ENCODE results near the gene AGAP3.

Gene AGAP3

DNA sequence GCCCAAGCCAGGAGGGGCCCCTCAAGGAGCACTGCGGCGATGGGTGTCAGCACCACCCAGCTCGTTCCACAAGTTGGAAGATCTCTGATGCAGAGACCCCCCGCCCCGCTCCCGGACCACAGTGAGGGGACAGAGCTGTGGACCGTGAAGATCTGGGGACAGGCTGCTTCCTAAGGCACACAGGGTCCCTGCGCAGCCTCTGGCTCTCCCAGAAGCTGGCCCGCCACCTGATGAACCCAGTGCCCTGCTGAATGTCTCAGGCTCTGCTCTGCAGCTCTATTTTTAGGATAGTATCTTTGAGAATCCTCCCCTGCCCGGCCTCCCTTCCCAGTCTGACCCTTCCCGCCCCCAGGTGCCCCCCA, 51.5 kb downstream of the AGAP3 start:
- no peak for FAIRE-seq

DNA sequence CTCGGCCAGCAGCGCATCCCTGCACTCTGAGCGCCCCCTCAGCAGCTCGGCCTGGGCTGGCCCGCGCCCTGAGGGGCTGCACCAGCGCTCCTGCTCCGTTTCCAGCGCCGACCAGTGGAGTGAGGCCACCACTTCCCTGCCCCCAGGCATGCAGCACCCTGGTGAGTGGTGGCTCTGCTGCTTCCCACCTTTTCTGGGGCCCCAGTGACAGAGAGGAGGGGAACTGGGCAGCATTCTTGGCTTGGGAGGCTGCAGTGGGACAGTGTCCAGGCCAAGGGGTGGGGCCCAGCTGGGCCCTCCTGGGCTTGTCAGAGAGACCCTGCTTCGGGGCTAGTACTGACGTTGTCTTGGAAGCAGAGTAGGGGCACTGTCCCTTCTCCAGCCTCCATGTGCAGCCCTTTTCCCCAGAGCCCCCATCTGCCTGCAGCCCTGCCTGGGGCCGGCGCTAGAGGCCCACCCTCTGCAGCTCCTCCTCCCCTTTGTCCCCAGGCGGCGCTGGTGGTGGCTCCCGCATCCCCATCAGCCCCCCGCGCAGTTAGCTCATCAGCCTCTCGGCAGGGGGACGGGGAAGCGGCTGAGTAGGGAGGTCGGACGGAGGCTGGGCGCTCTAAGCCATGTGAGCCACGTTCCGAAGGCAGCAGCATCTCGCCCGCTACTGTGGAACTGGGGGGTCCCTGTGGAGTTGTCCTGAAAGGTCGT, 52.0 kb downstream of the AGAP3 start:
- no peak for FAIRE-seq

DNA sequence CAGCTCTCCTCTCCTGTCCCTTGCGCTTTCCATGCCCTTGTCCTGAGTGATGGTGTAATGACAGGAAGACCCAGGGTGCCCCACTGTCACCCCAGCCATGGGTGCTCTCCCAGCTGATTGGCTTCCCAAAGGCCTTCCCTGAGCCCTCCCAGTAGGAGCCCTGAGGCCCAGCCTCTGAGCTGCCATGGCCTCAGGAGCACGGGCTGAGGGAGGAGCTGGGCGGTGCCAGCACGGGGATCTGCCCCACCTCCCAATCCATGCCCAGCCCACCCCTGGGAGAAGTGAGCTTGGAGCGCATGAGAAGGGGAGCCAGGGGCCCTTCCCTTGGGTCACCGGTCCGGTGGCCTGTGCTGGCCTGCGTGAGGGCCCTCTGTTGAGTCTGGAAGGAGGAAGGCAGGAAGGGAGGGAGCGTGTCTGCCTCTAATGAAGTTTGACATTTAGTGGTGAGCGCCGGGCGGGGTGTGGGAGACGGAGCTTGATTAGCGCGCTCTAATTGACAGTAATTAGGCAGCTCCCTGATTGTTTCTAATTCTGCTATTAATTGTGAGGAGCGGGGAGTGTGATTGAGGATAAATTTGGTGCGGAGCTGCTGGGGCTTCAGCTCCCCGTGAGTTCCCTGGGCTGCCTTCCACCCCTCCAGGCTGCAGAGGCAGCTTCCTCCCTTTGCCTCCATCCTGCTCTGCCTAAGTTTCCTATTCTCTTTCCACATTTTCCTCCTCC, 53.0 kb downstream of the AGAP3 start:
- FAIRE-seq, result no peak

DNA sequence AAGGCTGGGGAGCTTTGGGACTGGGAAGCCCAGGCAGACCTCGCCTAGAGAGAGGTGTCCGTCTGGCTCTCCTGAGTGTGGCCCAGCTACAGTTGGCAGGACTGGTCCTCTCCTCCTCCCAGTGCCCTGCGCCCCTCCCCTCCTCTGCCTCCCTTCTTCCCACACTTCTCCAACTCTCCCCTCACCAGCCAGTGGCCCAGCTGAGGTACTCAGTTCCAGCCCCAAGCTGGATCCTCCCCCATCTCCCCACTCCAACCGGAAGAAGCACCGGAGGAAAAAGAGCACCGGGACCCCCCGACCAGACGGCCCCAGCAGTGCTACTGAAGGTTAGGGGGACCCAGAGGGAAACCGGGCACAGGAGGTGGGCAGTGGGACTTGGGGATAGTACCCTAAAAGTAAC, 53.5 kb downstream of the AGAP3 start:
- no peak for FAIRE-seq

DNA sequence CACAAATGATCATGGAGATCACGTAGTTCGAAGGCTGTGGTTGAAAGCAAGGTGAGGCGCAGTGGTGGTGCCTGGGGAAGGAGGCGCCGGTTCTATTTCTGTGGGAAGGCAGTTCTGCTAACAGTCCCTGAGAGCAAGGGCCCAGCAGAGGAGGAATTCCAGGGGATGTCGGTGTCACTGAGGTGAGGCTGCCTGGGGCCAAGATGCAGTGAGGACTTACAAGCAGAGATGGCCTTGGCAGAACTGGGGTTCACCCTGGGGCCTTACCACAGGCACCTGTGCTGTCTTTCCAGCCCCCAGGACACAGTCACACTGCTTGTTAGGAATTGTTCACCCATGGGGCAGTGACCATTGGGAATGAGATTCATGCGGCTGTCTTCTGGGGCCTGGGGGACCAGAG, 54.6 kb downstream of the AGAP3 start:
- no peak for FAIRE-seq

DNA sequence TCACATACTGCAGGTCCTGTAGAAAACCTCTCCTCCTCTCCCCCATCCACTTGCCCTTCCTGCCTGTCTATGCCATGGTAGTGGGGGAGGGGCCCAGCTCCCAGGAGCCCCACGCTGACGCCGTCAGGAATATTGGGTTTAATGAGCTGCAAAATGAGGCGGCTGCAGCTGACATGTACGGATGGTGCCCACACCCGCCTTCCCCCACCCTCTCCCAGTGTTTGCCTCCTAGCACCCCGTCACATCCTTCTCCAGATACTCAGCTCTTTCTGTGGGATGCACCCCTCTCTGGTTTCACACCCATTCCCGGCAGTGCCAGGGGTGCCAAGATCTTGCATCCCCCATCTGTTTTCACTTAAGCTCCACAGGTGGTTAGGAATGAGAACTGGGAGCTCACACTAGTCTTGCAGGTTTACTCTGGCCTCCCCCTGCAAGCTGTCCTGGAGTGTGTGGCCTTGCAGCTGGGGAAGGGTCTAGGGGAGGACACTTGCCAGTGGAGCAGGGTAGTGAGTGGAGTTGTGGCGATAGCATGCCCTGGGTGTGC, 55.1 kb downstream of the AGAP3 start:
- no peak for FAIRE-seq

DNA sequence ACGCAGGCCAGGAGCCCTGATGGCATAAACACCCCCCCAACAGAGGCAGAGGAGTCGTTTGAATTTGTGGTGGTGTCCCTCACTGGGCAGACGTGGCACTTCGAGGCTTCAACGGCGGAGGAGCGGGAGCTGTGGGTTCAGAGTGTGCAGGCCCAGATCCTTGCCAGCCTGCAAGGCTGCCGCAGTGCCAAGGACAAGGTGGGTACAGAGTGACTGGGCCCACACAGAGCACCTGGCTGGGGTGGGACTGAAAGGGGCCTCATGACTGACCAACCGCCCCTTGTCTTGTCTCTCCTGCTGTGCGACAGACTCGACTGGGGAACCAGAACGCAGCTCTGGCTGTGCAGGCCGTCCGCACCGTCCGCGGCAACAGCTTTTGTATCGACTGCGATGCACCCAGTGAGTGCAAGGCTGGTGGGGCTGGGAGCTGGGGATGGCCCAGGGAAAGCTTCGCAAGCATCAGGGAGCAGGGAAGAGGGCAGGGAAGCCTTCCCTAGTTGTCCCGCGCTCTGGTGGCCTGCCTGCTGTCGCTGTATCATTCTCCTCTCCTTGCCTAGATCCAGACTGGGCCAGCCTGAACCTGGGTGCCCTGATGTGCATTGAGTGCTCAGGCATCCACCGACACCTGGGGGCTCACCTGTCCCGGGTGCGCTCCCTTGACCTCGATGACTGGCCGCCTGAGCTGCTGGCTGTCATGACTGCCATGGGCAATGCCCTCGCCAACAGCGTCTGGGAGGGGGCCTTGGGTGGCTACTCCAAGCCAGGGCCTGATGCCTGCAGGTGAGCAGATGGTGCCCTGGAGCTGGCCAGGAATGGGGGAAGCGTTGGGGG, 55.8 kb downstream of the AGAP3 start:
- no peak for FAIRE-seq

DNA sequence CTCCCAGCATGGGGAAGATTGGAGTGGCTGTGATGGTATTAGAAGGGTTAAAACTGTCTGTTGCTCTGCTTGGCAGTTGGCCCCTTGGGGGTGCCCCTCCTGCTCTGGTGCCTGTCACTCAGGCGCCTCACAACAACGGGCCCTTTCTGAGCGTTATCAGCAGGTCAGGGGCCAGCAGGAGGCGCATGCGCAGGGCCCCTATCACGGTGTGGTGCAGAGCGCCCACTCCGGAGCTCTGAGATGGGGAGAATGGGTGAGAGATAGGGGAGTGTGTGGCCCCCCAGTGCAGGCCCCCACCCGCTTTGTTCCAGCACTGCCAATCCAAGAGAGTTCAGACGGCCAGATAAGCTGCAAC, 56.4 kb downstream of the AGAP3 start:
- no peak for FAIRE-seq

DNA sequence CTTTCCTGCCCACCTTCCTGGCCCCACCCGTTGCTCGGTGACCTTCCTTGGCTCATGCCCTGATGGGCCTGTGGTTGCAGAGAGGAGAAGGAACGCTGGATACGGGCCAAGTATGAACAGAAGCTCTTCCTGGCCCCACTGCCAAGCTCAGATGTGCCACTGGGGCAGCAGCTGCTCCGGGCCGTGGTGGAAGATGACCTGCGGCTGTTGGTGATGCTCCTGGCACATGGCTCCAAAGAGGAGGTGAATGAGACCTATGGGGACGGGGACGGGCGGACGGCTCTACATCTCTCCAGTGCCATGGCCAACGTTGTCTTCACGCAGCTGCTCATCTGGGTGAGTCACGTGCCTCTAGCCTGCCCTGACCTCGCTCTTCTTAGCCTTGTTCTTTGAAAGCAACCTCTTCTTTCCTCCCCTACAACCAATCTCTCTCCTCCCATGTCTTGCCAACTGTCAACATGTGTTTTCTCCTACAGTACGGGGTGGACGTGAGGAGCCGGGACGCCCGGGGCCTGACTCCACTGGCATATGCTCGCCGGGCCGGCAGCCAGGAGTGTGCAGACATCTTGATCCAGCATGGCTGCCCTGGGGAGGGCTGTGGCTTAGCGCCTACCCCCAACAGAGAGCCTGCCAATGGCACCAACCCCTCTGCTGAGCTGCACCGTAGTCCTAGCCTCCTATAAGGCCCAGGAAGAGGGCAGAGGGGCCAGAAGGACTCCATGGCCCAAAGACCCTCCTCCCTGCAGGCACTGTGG, 57.2 kb downstream of the AGAP3 start:
- no peak for FAIRE-seq

DNA sequence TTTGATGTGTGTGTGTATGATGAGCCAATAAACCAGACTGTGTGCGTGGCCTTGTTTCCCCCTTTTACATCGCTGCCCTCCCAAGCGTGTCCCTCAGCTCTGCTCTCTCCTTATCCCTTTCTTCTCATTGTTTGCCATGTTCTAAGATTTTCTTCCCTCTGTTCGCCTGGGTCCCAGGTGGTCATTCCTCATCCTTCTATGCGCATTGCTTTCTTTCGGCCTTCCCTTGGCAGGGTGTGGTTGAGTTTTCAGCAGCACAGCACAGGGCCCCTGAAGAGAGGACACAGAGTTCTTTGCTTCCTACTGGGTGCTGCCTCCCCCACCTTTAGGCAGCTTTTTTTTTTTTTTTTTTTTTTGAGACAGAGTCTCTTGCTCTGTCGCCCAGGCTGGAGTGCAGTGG, 58.1 kb downstream of the AGAP3 start:
- FAIRE-seq, result no peak

DNA sequence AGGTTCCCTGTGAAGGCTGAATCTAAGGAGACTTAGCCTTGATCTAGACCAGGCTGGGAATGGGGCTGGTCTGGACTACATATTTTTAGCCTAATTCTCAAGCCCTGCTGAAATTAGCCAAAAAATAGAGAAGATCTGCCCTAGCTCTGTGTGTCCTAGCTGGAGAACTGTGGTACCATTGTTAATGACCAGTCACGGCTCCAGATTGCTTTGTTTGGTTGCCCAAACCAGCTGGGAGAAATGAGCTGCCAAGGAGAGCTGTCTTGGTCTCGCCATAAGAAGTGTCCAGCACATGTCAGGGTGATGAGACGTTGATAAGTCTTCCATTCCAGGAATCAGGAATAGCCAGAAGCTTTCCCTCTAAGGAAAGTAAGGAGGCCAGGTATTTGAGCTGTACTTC, 60.5 kb downstream of the AGAP3 start:
- no peak for FAIRE-seq

DNA sequence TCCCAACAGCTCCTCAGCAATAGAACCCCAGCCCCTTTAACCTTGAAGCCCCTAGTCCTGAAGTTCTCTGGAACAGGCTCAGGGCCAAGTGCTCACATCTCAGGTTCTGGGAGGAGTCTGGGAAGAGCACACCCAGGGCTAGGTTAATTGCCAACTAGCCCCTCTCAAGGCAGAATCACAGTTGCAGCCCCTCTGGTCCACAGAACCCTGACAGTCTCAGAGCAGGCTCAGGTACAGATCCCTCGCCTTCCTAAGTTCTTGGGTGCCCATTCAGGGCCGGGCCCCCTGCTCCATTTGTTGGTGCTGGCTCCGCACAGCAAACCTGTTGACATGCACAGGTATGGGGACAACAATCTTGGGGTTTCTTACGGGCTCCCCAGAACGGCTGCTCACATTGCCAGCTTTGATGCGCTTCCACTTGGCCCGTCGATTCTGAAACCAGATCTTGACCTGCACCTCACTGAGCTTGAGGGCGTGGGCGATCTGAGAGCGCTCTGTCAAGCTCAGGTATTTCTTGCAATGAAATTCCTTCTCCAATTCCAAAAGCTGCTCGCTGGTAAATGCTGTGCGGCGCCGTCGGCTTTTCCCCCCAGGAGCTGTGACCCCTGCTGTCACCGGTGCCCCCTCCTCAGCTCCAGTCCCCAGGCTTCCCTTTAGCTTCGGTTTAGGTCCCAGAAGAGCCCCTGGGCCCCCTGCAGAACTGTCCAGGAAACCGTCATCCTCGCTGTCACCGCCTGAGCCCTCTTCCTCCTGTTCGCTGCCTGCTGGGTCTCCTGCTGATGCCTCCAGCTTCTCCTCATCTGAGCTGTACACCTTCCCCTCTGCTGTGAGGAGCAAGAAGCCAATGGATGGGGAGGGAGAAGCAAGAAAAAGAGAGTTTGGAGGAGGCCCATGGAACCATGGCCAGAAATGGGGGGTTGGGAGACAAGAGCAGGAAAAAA, 62.3 kb downstream of the AGAP3 start:
- FAIRE-seq, result no peak

DNA sequence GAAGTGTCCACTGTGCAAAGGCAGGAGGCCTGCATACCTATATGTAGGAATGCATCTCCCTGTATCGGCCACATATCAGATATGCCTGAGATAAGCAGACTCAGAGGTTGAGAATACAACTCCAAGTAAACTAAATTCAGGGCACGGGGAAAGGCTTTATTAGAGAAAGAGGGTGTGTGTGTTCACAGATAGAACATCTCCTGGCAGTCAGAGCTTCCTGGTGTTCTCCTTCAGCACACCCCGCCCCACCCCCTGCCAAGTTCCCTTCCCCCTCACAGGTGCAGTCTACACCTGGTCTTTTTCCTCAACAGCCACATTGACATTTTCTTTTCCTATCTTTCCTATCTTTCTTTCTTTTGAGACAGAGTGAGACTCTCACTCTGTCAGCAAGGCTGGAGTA, 64.1 kb downstream of the AGAP3 start:
- FAIRE-seq, result no peak

DNA sequence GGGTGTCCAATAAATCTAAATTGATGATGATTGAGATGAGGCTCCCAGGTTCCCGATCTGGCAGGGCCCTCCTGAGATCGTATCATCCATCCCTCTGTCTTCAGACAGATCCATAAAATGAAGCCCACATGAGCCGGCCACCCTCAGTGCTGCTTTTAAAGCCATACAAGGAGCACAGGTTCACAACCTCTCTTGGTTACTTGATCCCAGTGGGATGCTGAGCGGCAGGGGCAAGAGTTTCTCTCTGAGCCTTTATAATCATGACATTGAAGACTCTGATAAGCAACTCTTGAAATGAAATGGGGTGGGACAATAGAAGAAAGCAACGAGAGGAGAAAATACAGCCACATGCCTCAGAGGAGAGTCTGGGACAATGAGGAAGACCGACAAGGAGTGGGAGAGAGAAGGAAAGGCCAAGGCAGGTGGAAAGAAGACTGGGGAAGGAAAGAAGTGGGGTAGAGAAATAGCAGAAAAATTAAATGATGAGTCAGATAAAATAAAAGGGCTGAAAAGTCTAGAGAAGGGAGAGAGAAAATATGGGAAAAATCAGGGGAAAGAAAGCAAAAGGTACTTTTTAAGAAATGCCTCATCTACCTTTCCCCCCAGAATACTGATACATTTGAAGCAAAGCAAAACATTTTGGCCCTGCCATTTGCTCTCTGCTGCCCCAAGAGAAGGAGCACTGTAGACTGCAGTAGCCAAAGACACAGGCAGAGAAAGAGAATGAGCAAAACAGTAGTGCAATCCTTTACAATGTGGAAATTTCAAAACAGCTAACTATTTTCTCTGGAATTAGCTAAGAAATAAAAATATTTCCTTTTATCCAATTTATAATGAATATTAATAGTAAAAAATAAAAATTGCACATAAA, 66.6 kb downstream of the AGAP3 start:
- FAIRE-seq, result no peak

DNA sequence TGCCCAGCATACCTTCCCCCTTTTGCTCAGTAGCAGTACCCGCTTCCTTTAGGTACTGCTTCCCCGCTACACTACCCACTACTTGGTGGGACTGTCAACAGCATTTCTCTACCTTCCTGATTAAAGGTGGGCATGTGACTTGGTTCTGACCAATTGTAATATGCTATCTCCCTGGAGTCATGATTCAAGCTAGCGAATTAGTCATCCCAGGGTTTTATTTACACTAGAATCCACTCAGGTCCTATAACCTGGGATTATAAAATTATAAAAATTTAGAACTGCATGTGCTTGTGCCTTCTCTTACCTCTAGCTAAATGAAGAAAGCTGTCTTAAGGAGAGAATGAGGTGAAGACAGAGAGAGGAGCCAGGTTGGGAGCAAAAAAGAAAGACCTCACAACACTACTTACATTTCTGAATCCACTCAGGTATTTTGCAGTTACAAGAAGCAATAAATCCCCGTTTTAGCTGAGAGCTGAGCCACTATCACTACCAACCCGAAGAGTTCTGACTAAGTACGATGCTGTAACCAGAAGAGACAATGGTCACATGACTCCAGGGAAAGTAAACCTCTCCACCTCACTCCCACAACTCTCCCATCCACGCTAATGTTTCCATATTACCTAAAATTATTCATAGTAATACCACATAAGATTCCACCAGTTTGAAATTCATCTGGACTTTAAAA, 71.5 kb downstream of the AGAP3 start:
- FAIRE-seq, result no peak

DNA sequence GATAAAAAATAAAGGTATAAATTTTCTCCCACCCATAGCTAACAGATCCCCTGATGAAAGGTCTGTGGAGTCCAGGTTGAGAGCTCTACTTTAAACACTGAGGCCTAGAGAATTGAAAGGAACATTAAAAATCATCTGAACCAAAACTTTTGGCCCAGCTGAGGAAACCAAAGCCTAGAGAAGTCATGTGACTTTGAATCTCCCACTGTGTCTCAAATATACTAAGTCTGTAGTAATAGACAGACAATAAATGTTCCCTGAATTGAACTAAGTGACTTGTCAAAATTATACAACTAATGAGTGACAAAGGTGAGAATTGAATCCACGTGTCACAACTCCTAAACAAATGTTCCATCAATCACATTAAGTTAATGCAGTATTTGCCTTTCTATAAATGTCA, 75.5 kb downstream of the AGAP3 start:
- no peak for FAIRE-seq

DNA sequence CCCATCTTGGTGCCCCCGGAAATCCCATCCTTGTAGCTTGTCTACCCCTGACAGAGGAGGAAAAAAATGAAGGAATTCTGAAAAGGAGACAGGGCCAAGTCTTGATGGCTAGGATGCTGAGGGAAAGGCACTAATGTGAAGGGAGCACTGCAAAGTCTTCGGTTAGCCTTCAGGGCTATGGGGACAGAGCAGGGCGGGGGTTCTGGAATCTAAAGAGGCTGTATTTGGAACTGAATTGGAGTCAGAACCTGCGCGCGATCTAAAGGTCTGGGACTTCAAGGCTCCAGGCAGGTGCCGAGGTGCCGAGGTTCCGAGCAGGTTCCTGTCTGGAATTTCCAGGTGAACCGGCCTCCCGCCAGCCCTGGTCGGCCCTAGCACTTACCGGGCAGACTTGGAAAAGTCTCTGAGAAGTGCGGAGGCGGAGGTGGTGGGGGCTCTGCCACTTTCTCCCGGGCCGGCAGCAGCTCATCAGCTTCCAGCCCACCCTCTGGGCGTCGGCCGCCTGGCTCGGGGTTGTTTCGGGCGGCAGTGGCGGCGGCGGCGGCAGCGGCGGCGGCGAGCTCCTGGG, 80.4 kb downstream of the AGAP3 start:
- no peak for FAIRE-seq

DNA sequence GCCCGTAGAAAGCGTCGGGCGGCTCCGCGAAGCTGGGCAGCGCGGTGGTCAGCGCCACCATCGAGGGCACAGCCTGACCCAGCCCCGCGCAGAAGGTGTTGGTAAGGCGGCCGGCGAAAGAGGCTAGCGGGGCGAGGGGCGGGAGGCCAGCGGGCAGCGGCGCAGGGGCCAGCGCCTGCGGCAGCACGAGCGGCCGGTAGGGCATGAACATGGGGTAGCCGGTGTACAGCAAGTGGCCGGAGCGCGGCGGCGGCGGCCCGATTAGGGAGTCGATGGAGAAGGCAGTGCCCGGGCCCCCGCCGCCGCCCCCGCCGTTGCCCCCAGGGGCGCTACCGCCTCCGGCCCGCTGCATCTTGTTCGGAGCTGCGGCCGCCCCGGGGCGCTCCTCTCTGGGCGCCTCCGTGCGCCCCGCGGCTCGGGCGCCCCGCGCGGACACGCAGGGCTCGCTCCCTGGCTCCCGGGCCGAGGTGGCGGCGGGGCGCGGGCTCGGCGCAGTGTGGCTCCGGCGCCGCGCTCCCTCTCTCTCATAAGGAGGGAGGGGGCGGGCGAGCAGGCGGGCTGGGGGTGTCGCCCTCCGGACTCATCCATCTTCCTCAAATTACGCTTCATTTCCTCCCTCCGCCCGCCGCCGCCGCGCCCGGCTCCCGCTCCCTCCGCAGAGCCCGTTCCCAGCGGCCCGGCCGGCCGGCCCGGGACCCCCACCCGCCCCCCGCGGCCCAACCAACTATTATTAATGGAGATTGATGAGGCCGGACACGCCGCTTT, 81.1 kb downstream of the AGAP3 start, which contains the start of gene GBX1:
Gene GBX1, minus strand, starts transcription at position 498 of the 765 bp plus-strand sequence. Its CDS starts 146 bp downstream, at position 352.
- FAIRE-seq, result no peak
